ENCODE data around the gene CRP.

DNA sequence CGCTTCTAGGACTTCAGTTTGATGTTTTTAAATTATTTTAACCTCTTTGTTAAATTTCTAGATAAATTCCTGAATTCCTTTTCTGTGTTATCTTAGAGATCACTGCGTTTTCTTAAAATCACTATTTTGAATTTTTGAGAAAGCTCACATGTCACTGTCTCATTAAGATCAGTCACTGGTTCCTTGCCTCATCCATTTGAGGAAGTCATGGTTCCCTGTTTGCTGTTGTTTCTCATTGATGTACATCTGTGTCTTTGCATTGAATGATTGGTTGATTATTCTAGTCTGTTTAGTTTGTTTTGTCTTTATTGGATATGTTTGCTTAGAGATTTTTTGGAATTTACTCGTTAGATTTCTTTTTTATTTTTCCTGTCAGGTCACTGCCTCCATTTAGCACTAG lies 50.1 kb downstream of the CRP start:
- TF ChIP-seq, protein P1, sequence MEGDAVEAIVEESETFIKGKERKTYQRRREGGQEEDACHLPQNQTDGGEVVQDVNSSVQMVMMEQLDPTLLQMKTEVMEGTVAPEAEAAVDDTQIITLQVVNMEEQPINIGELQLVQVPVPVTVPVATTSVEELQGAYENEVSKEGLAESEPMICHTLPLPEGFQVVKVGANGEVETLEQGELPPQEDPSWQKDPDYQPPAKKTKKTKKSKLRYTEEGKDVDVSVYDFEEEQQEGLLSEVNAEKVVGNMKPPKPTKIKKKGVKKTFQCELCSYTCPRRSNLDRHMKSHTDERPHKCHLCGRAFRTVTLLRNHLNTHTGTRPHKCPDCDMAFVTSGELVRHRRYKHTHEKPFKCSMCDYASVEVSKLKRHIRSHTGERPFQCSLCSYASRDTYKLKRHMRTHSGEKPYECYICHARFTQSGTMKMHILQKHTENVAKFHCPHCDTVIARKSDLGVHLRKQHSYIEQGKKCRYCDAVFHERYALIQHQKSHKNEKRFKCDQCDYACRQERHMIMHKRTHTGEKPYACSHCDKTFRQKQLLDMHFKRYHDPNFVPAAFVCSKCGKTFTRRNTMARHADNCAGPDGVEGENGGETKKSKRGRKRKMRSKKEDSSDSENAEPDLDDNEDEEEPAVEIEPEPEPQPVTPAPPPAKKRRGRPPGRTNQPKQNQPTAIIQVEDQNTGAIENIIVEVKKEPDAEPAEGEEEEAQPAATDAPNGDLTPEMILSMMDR (IDR thresholded peaks at IDR 0.05; ENCODE audit: insufficient read depth, low read length), result no peak
- TF ChIP-seq SPI1 (IDR thresholded peaks at IDR 0.05; ENCODE audit: borderline replicate concordance, low read depth), result peak; percentile 92
- TF ChIP-seq POLR2AphosphoS5 (IDR thresholded peaks at IDR 0.05; ENCODE audit: low read depth), result no peak
- TF ChIP-seq, protein P2, sequence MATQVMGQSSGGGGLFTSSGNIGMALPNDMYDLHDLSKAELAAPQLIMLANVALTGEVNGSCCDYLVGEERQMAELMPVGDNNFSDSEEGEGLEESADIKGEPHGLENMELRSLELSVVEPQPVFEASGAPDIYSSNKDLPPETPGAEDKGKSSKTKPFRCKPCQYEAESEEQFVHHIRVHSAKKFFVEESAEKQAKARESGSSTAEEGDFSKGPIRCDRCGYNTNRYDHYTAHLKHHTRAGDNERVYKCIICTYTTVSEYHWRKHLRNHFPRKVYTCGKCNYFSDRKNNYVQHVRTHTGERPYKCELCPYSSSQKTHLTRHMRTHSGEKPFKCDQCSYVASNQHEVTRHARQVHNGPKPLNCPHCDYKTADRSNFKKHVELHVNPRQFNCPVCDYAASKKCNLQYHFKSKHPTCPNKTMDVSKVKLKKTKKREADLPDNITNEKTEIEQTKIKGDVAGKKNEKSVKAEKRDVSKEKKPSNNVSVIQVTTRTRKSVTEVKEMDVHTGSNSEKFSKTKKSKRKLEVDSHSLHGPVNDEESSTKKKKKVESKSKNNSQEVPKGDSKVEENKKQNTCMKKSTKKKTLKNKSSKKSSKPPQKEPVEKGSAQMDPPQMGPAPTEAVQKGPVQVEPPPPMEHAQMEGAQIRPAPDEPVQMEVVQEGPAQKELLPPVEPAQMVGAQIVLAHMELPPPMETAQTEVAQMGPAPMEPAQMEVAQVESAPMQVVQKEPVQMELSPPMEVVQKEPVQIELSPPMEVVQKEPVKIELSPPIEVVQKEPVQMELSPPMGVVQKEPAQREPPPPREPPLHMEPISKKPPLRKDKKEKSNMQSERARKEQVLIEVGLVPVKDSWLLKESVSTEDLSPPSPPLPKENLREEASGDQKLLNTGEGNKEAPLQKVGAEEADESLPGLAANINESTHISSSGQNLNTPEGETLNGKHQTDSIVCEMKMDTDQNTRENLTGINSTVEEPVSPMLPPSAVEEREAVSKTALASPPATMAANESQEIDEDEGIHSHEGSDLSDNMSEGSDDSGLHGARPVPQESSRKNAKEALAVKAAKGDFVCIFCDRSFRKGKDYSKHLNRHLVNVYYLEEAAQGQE (IDR thresholded peaks at IDR 0.05; ENCODE audit: insufficient replicate concordance, low read depth), result no peak
- TF ChIP-seq GABPA (IDR thresholded peaks at IDR 0.05; ENCODE audit: low read depth), result no peak
